ENCODE data around the gene TECR. TPM values are rescaled to one million over a fixed set of nuclear protein-coding genes. Genes with fewer than 3 reads are reported as not detected.
A peak's percentile ranks its signal among the peaks of the same experiment; 100 is the strongest.

The TECR gene
- total RNA-seq, 1 donor from 2014 or later: 20.0 TPM

DNA sequence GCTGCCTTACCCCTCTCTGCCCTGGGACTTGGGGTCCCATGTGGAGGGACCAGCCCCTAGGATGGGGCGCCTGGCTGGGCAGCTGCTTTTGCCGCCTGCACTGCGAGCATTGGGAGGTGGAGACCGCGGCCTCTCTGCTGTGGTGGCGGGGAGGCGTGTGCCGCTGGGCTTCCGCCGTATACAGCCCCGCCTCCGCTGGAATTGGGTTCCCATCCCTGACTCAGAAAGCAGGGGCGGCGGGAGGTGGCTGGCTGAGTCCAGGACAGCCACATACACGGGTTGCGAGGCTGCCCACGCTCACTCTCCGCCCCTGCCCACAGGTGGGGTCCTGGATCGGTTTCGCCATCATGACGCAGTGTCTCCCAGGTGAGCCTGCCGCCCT, 35.9 kb downstream of the TECR start:
- TF ChIP-seq, protein P1, sequence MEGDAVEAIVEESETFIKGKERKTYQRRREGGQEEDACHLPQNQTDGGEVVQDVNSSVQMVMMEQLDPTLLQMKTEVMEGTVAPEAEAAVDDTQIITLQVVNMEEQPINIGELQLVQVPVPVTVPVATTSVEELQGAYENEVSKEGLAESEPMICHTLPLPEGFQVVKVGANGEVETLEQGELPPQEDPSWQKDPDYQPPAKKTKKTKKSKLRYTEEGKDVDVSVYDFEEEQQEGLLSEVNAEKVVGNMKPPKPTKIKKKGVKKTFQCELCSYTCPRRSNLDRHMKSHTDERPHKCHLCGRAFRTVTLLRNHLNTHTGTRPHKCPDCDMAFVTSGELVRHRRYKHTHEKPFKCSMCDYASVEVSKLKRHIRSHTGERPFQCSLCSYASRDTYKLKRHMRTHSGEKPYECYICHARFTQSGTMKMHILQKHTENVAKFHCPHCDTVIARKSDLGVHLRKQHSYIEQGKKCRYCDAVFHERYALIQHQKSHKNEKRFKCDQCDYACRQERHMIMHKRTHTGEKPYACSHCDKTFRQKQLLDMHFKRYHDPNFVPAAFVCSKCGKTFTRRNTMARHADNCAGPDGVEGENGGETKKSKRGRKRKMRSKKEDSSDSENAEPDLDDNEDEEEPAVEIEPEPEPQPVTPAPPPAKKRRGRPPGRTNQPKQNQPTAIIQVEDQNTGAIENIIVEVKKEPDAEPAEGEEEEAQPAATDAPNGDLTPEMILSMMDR (IDR thresholded peaks at IDR 0.05; ENCODE audit: insufficient read depth, low read length, severe bottlenecking): no peak
- no peaks in the 10 kb centered on the region for H3K27me3 ChIP-seq (ENCODE audit: control insufficient read depth, insufficient read depth, low read length)
- no peak overlapping the region for H3K4me3 ChIP-seq (ENCODE audit: low read depth, low read length)
- no peak for FAIRE-seq
- H3K36me3 ChIP-seq (ENCODE audit: control insufficient read depth, insufficient read depth, low read length): peaks cover 10% of the 10 kb centered on the region
- no peak for DNase-seq (ENCODE audit: low read depth)

DNA sequence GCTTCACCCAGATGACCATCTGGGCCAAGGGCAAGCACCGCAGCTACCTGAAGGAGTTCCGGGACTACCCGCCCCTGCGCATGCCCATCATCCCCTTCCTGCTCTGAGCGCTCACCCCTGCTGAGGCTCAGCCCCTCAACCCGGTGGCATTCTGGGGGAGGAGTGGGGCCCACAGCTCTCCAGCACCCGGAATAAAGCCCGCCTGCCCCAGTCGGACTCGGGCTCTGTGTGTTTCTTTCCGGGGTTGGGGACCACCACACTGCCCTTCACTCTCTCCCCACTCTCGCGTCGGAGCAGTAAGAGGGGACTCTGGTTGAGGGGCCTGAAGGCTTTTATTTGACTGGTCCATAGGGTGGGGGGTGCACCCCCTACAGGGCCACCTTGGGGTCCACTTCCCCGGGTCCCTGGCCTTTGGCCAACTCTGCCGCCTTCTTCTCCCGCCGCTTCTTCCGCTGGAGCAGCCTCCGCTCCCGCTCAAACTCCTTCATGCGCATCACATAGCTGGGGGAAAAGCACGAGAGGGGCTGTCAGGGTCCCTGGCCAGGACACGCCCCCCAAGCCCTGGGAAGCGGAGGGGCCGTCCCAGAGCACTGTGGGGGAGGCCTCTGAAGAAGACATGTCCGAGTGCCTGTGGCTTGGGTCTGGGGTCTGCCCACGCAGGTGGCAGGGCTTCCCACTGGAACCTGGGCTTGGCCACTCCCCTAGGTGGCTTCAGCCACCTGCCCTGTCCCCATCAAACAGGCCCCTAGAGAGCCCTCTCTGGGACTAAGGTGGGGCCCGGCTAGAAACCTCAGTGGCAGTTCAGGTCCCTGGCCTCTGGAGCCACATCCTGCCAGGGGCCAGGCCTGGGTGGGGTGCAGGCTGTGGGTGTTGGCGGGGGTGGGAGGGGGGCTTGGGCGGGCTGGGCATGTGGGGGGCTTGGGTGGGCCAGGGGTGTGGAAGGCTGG, 36.6 kb downstream of the TECR start:
- no peak for DNase-seq (ENCODE audit: low read depth)
- Histone ChIP-seq H3K27me3 (ENCODE audit: control insufficient read depth, insufficient read depth, low read length) (no peaks in the 10 kb centered on the region), H3K36me3 (ENCODE audit: control insufficient read depth, insufficient read depth, low read length) (peaks cover 10% of the 10 kb centered on the region), H3K4me3 (ENCODE audit: low read depth, low read length) (no peak overlapping the region)
- FAIRE-seq: no peak
- TF ChIP-seq, protein P1 (IDR thresholded peaks at IDR 0.05; ENCODE audit: insufficient read depth, low read length, severe bottlenecking): no peak

DNA sequence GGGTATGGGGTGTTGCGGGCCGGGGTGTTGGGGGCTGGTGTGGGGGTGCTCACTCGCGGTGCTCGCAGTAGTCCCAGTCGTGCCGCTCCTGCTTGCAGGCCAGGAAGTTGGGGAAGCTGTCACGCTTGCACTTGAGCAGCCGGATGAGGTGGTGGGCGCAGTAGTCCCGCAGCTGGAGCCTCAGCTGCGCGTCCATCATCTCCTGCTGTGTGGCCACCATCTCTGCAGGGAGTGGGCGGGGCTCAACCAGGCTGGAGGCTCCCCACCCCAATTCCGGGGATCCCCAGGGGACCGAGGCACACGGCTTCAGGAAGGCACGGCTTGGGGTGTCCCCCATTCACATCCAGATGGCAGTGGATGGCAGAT, 37.3 kb downstream of the TECR start:
- H3K36me3 ChIP-seq (ENCODE audit: control insufficient read depth, insufficient read depth, low read length): peaks cover 10% of the 10 kb centered on the region
- DNase-seq (ENCODE audit: low read depth) (no peak), FAIRE-seq (no peak)
- TF ChIP-seq, protein P1 (IDR thresholded peaks at IDR 0.05; ENCODE audit: insufficient read depth, low read length, severe bottlenecking): no peak
- no peaks in the 10 kb centered on the region for H3K27me3 ChIP-seq (ENCODE audit: control insufficient read depth, insufficient read depth, low read length)
- no peak overlapping the region for H3K4me3 ChIP-seq (ENCODE audit: low read depth, low read length)

DNA sequence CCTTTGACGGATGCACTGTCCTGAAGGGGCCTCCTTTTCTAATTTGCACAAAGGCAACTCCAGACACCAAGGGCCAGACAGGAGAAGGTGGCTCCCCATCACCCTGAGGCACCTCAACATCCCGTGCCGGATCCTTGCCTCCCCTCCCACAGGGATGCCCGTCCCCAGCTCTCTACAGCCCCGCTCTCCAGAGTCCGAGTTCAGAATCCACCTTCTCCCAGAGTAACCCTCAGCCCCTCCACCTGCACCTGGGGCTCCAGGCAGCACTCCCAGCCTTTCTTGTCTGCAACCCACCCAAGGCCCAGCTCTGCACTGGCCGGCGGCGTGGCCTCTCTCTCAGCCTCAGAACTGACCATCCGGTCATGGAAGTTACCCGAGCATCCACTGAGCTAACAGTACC, 37.7 kb downstream of the TECR start:
- Histone ChIP-seq H3K36me3 (ENCODE audit: control insufficient read depth, insufficient read depth, low read length) (peaks cover 10% of the 10 kb centered on the region), H3K4me3 (ENCODE audit: low read depth, low read length) (no peak overlapping the region), H3K27me3 (ENCODE audit: control insufficient read depth, insufficient read depth, low read length) (no peaks in the 10 kb centered on the region)
- FAIRE-seq (no peak), DNase-seq (ENCODE audit: low read depth) (no peak)
- TF ChIP-seq, protein P1 (IDR thresholded peaks at IDR 0.05; ENCODE audit: insufficient read depth, low read length, severe bottlenecking): no peak

DNA sequence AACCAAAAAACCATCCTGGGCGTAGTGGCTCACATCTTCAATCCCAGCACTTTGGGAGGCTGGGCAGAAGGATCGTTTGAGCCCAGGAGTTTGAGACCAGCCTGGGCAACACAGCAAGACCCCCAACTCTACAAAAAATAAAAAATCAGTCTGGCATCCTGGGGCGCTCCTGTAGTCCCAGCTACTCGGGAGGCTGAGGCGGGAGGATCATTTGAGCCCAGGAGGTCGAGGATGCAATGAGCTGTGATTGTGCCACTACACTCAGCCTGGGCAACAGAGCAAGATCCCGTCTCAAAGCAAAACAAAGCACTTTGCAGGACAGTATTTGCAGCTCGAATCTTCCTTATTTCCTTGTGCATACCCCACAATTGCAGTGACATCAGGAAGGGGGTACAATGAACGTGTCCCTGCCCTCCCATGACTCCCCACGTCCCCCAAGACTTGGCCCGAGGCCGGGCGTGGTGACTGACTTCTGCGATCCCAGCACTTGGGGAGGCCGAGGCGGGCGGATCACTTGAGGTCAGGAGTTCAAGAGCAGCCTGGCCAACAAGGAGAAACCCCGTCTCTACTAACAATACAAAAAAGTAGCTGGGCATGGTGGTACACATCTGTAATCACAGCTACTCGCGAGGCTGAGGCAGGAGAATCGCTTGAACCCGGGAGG, 41.6 kb downstream of the TECR start:
- no peak for FAIRE-seq
- Histone ChIP-seq H3K36me3 (ENCODE audit: control insufficient read depth, insufficient read depth, low read length) (peaks cover 2% of the 10 kb centered on the region), H3K4me3 (ENCODE audit: low read depth, low read length) (peak overlapping the region; percentile 86), H3K27me3 (ENCODE audit: control insufficient read depth, insufficient read depth, low read length) (no peaks in the 10 kb centered on the region)
- TF ChIP-seq, protein P1 (IDR thresholded peaks at IDR 0.05; ENCODE audit: insufficient read depth, low read length, severe bottlenecking): no peak
- DNase-seq (ENCODE audit: low read depth): no peak

Data from bronchial epithelial cell (primary cell).